BLaER1 (cell line): ENCODE measurements around the gene TFB1M.

Experiments
- H3K27ac ChIP-seq: shearing (Covaris generic); formaldehyde crosslinking; 2 replicates; pipeline ENCODE4 v1.8.1; 2022
- H3K27me3 ChIP-seq: shearing (Covaris generic); formaldehyde crosslinking; 2 replicates; pipeline ENCODE4 v1.8.1; 2022
- H3K36me3 ChIP-seq: shearing (Covaris generic); formaldehyde crosslinking; 2 replicates; pipeline ENCODE4 v1.8.1; 2022
- H3K4me1 ChIP-seq: shearing (Covaris generic); formaldehyde crosslinking; 2 replicates; pipeline ENCODE4 v1.8.1; 2022
- H3K4me2 ChIP-seq: shearing (Covaris generic); formaldehyde crosslinking; 2 replicates; pipeline ENCODE4 v1.8.1; 2022
- H3K4me3 ChIP-seq: shearing (Covaris generic); formaldehyde crosslinking; 2 replicates; pipeline ENCODE4 v1.8.1; 2022
- H3K9ac ChIP-seq: shearing (Covaris generic); formaldehyde crosslinking; 2 replicates; pipeline ENCODE4 v1.8.1; 2022
- H3K9me3 ChIP-seq: shearing (Covaris generic); formaldehyde crosslinking; 2 replicates; pipeline ENCODE4 v1.8.1; 2022
- H4K20me1 ChIP-seq: shearing (Covaris generic); formaldehyde crosslinking; 2 replicates; pipeline ENCODE4 v1.8.1; 2022
- Cebpa-rat ChIP-seq: shearing (Covaris generic); IDR thresholded peaks from 2 replicates; pipeline ENCODE4 v1.8.1; 2022

The TFB1M gene

GRCh38 chr6:155257796-155258195, 56.5 kb downstream of the TFB1M start:
- H3K4me1 ChIP-seq, result peaks cover 24% of the 10 kb centered on the region
- peaks cover 68% of the 10 kb centered on the region for H3K36me3 ChIP-seq
- no peaks in the 10 kb centered on the region for H3K27me3 ChIP-seq
- no peak overlapping the region for H3K9ac ChIP-seq
- no peak overlapping the region for H3K4me2 ChIP-seq
- H3K4me3 ChIP-seq, result no peak overlapping the region
- H3K9me3 ChIP-seq, result no peaks in the 10 kb centered on the region
- H3K27ac ChIP-seq, result no peak overlapping the region
- 0 out of 2 replicates have a peak, but pooled peaks cover 6% of the 10 kb centered on the region for H4K20me1 ChIP-seq
- TF ChIP-seq Cebpa-rat, result no peak

- Histone ChIP-seq H3K36me3 (peaks cover 84% of the 10 kb centered on the region), H3K4me1 (peaks cover 10% of the 10 kb centered on the region), H4K20me1 (no peaks in the 10 kb centered on the region), H3K4me3 (no peak overlapping the region), H3K27ac (no peak overlapping the region), H3K9me3 (no peaks in the 10 kb centered on the region), H3K9ac (no peak overlapping the region), H3K4me2 (no peak overlapping the region), H3K27me3 (no peaks in the 10 kb centered on the region)
- TF ChIP-seq Cebpa-rat, result no peak
These were observed 58.0 kb downstream of the TFB1M start for GRCh38 chr6:155256122-155256795.

GRCh38 chr6:155254139-155254538, 60.1 kb downstream of the TFB1M start:
- Histone ChIP-seq H4K20me1 (no peaks in the 10 kb centered on the region), H3K9ac (no peak overlapping the region), H3K36me3 (peaks cover 88% of the 10 kb centered on the region), H3K4me2 (no peak overlapping the region), H3K27me3 (no peaks in the 10 kb centered on the region), H3K4me1 (no peaks in the 10 kb centered on the region), H3K27ac (no peak overlapping the region), H3K9me3 (no peaks in the 10 kb centered on the region), H3K4me3 (no peak overlapping the region)
- no peak for TF ChIP-seq Cebpa-rat

- no peak overlapping the region for H3K27ac ChIP-seq
- no peak overlapping the region for H3K9ac ChIP-seq
- no peaks in the 10 kb centered on the region for H4K20me1 ChIP-seq
- no peak overlapping the region for H3K4me2 ChIP-seq
- no peaks in the 10 kb centered on the region for H3K9me3 ChIP-seq
- no peak overlapping the region for H3K4me3 ChIP-seq
- H3K4me1 ChIP-seq, result no peaks in the 10 kb centered on the region
- H3K36me3 ChIP-seq, result peaks cover 84% of the 10 kb centered on the region
- no peaks in the 10 kb centered on the region for H3K27me3 ChIP-seq
- no peak for TF ChIP-seq Cebpa-rat
These were observed 60.9 kb downstream of the TFB1M start for GRCh38 chr6:155253337-155253736.

GRCh38 chr6:155252581-155252980, 61.7 kb downstream of the TFB1M start:
- no peaks in the 10 kb centered on the region for H3K9me3 ChIP-seq
- TF ChIP-seq Cebpa-rat, result no peak
- H3K4me1 ChIP-seq, result no peaks in the 10 kb centered on the region
- no peak overlapping the region for H3K9ac ChIP-seq
- H3K27ac ChIP-seq, result no peak overlapping the region
- no peaks in the 10 kb centered on the region for H3K27me3 ChIP-seq
- H4K20me1 ChIP-seq, result no peaks in the 10 kb centered on the region
- no peak overlapping the region for H3K4me2 ChIP-seq
- H3K36me3 ChIP-seq, result peaks cover 84% of the 10 kb centered on the region
- H3K4me3 ChIP-seq, result no peak overlapping the region

- Histone ChIP-seq H3K4me3 (no peak overlapping the region), H3K27ac (no peak overlapping the region), H3K9ac (no peak overlapping the region), H3K9me3 (no peaks in the 10 kb centered on the region), H3K27me3 (no peaks in the 10 kb centered on the region), H3K4me1 (no peaks in the 10 kb centered on the region), H3K36me3 (peaks cover 73% of the 10 kb centered on the region), H3K4me2 (no peak overlapping the region), H4K20me1 (no peaks in the 10 kb centered on the region)
- TF ChIP-seq Cebpa-rat, result no peak
These were observed 63.4 kb downstream of the TFB1M start for GRCh38 chr6:155250701-155251381.

GRCh38 chr6:155248008-155249001, 66.0 kb downstream of the TFB1M start:
- no peak overlapping the region for H3K9ac ChIP-seq

GRCh38 chr6:155247618-155248007, 66.7 kb downstream of the TFB1M start:
- Histone ChIP-seq H3K9me3 (no peaks in the 10 kb centered on the region), H3K4me1 (no peaks in the 10 kb centered on the region), H3K27ac (no peak overlapping the region), H3K36me3 (peaks cover 42% of the 10 kb centered on the region), H4K20me1 (no peaks in the 10 kb centered on the region), H3K4me2 (no peak overlapping the region), H3K9ac (no peak overlapping the region), H3K4me3 (no peak overlapping the region), H3K27me3 (no peaks in the 10 kb centered on the region)
- no peak for TF ChIP-seq Cebpa-rat

More at GRCh38 chr6:155248008-155249001, 66.0 kb downstream of the TFB1M start:
- Histone ChIP-seq H3K27me3 (no peaks in the 10 kb centered on the region), H3K4me3 (no peak overlapping the region), H3K4me2 (no peak overlapping the region), H3K4me1 (no peaks in the 10 kb centered on the region), H4K20me1 (no peaks in the 10 kb centered on the region), H3K36me3 (peaks cover 49% of the 10 kb centered on the region), H3K9me3 (no peaks in the 10 kb centered on the region), H3K27ac (no peak overlapping the region)
- no peak for TF ChIP-seq Cebpa-rat

- Histone ChIP-seq H3K4me1 (no peaks in the 10 kb centered on the region), H3K4me3 (no peak overlapping the region), H3K4me2 (no peak overlapping the region), H3K9me3 (no peaks in the 10 kb centered on the region), H4K20me1 (no peaks in the 10 kb centered on the region), H3K36me3 (peaks cover 34% of the 10 kb centered on the region), H3K9ac (no peak overlapping the region), H3K27ac (no peak overlapping the region), H3K27me3 (no peaks in the 10 kb centered on the region)
- TF ChIP-seq Cebpa-rat, result no peak
These were observed 67.5 kb downstream of the TFB1M start for GRCh38 chr6:155246825-155247224.
